ENCODE measurements around the gene COG8.

The COG8 gene

DNA sequence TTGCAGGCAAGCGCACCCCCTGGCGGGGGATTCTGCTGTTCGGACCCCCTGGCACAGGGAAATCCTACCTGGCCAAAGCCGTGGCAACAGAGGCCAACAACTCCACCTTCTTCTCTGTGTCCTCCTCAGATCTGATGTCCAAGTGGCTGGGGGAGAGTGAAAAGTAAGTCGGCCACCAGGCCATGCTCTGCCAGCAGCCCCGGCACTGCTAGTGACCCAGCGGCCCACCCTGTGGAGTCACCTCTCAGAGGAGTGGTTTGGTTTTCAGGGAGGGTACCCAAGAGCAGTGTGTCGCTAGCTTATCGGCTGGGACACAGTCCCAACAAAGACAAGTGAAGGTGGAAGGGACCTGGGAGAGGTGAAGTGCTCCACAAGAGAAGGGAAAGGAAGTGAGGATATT, 20.0 kb downstream of the COG8 start:
- CTCF ChIA-PET = no interaction called here
- no peak for DNase-seq (ENCODE audit: low spot score)
- peak overlapping the region; percentile 20; the same call in 1 of the 2 replicates for H3K27ac ChIP-seq
- POLR2A ChIA-PET (ENCODE audit: low non-redundant PET) = interaction anchor here (0.6 kb wide), 1 partner anchor 489 kb away, joined by 7 read pairs; no protein-coding TSS in a partner anchor
- TF ChIP-seq, protein P1, sequence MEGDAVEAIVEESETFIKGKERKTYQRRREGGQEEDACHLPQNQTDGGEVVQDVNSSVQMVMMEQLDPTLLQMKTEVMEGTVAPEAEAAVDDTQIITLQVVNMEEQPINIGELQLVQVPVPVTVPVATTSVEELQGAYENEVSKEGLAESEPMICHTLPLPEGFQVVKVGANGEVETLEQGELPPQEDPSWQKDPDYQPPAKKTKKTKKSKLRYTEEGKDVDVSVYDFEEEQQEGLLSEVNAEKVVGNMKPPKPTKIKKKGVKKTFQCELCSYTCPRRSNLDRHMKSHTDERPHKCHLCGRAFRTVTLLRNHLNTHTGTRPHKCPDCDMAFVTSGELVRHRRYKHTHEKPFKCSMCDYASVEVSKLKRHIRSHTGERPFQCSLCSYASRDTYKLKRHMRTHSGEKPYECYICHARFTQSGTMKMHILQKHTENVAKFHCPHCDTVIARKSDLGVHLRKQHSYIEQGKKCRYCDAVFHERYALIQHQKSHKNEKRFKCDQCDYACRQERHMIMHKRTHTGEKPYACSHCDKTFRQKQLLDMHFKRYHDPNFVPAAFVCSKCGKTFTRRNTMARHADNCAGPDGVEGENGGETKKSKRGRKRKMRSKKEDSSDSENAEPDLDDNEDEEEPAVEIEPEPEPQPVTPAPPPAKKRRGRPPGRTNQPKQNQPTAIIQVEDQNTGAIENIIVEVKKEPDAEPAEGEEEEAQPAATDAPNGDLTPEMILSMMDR (conservative IDR thresholded peaks at IDR 0.05; ENCODE audit: low read depth) = no peak

DNA sequence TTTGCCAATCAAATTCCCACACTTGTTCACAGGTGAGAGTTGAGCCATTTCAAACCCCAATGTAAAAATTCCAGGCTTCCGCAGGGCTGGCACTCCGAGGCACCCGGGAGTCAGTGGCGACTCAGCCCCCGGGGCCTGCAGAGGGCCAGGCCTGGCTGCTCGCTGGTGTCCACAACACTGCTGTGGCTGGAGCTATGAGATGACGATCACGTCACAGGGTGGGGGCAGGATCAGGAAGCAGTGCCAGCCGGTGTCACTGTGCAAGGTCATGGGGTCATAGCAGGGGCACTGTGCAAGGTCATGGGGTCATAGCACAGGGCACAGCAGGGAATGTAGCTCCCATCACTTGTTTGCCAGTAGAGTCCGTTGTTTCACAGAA, 20.5 kb downstream of the COG8 start:
- ChIA-PET CTCF (no interaction called here), POLR2A (ENCODE audit: low non-redundant PET) (interaction anchor here (0.6 kb wide), 1 partner anchor 488 kb away, joined by 7 read pairs; no protein-coding TSS in a partner anchor)
- peak overlapping the region; percentile 20; the same call in 1 of the 2 replicates for H3K27ac ChIP-seq
- DNase-seq (ENCODE audit: low spot score) = no peak
- TF ChIP-seq, protein P1 (conservative IDR thresholded peaks at IDR 0.05; ENCODE audit: low read depth) = no peak

DNA sequence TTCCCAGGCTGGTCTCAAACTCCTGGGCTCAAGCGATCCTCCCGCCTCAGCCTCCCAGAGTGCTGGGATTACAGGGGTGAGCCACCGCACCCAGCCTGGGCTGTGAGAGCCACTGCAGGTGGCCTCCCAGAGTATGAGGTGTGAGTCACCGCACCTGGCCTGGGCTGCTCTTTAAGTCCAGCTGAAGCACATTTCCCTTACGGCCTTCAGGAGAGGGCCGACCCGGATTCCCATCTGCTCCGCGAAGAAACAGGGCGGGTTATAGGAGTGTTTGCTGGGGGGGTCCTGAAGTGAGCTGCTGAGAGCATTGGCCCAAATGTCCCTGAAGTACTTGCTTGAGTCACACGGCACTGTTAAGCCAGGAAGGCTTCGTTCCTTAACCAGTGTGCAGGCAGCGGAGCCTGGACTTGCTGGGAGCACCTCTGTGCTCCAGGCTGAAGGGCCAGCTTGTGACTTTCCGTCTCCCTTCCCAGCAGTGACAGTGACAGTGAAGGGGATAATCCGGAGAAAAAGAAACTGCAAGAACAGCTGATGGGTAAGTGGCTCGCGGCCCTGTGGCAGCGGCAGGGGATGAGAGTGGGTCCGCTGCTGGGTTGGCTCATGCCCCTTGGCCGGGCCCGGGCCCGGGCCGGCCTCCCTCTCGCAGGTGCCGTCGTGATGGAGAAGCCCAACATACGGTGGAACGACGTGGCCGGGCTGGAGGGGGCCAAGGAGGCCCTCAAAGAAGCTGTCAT, 21.0 kb downstream of the COG8 start:
- no peak for DNase-seq (ENCODE audit: low spot score)
- ChIA-PET POLR2A (ENCODE audit: low non-redundant PET) (no interaction called here), CTCF (no interaction called here)

DNA sequence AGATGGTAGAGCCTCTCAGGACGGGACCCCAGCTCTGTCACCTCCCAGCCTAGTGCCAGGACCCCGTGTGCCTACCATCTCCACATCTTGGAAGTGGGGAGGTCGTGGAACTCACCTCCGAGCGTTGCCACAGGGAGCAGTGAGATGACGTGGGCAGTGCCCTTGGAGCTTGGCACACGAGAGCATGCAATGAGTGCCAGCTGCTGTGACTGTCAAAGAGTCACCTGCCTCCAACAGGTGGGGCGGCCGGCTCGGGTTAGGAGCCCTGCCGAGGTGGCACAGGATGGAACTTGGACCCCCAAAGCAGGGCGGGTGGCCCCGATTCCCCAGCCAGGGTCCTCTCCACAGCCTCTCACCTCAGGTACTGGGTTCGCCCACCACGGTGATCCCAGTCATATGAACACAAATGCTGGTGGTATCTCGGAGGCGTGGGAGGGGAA, 22.7 kb downstream of the COG8 start:
- H3K27ac ChIP-seq = no peak overlapping the region
- ChIA-PET POLR2A (ENCODE audit: low non-redundant PET) (no interaction called here), CTCF (no interaction called here)
- no peak for DNase-seq (ENCODE audit: low spot score)
- TF ChIP-seq, protein P1 (conservative IDR thresholded peaks at IDR 0.05; ENCODE audit: low read depth) = no peak

More for the DNA sequence above, 21.0 kb downstream of the COG8 start:
- peak overlapping the region; percentile 27 for H3K27ac ChIP-seq
- TF ChIP-seq, protein P1 (conservative IDR thresholded peaks at IDR 0.05; ENCODE audit: low read depth) = no peak

DNA sequence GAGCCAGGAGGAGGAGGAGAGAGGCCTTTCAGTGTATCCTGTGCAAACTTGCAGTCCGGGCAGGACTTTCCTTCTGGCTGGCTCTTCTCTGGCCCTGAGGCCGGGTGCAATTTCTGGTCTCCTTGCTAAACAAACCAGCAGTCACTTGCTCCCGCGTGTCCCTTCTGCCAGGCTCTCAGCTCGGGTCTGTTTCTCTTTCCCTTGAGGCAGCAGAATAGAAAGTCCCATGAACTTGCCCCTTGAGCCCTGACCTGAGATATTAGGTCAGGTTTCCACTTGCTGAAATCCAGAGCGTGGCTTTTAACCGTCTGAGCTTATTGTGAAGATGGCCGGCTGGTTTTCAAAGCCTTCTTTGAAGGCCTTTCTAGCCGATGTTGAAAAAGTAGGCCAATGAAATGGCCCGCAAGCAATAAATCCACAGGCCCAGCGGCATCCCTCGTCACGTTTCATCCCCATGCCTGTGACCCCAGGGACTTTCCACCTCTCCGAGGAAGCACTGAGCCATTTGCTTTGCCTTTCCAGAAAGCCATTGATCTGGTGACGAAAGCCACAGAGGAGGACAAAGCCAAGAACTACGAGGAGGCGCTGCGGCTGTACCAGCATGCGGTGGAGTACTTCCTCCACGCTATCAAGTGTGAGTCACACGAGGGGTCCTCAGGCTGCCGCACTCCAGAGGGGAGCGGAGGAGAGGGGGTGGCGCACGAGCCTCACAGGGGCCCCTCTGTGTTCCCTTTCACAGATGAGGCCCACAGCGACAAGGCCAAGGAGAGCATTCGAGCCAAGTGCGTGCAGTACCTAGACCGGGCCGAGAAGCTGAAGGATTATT, 23.7 kb downstream of the COG8 start:
- no peak for DNase-seq (ENCODE audit: low spot score)
- ChIA-PET POLR2A (ENCODE audit: low non-redundant PET) (no interaction called here), CTCF (no interaction called here)
- peak overlapping the region; percentile 18 for H3K27ac ChIP-seq
- TF ChIP-seq, protein P1 (conservative IDR thresholded peaks at IDR 0.05; ENCODE audit: low read depth) = no peak

DNA sequence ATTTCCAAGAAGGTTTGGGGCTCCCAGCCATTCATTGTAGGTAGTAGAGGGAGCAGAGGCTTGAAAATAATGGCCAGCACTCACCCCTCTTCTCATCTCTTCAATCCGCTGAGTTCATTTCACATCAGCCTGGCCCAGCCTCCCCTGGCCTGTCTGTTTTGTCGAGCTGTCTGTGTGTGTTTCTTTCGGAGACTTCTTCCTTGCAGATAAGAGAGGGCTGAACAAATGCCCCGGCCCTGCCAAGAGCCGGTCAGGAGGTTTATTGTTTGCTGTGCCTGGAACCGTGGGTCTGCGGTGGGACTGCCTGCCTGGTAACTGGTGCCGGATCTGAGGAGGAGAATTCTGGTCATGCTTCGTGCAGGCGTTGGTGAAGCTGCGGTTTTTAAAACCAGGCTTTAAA, 24.8 kb downstream of the COG8 start:
- TF ChIP-seq, protein P1 (conservative IDR thresholded peaks at IDR 0.05; ENCODE audit: low read depth) = no peak
- CTCF ChIA-PET = no interaction called here
- POLR2A ChIA-PET (ENCODE audit: low non-redundant PET) = no interaction called here
- peak overlapping the region; percentile 14; the same call in 1 of the 2 replicates for H3K27ac ChIP-seq
- DNase-seq (ENCODE audit: low spot score) = no peak
